A549 (cell line): ENCODE measurements around the gene CALHM3. TPM values are rescaled to one million over a fixed set of nuclear protein-coding genes. Genes with fewer than 3 reads are reported as not detected.

Experiments
- ATAC-seq, 2 experiments: fragments of 200-7000 bp in 1 of 2; fragments of >200 bp in 1 of 2; cut with Nextera tagmentation in 1 of 2; cut with Tn5 transposase in 1 of 2; 3 replicates each; pipeline versions ENCODE4 v1.8.0 to v1.9.1; 2018 to 2020; ENCODE audit warnings: mild to moderate bottlenecking in 1 of 2, moderate library complexity in 1 of 2
- CTCF ChIA-PET: fragments of 300-600 bp; sonication (Branson Sonifier 250); formaldehyde crosslinking; extraction: SDS; loops from one replicate; lab custom pipeline; 2021; ENCODE audit warnings: antibody characterized with exemption, inconsistent platforms; lab: Yijun Ruan, JAX
- POLR2A ChIA-PET: fragments of 350-600 bp; formaldehyde crosslinking; extraction: SDS; loops from one replicate; lab custom pipeline; 2021; ENCODE audit warnings: antibody characterized with exemption, inconsistent platforms; lab: Yijun Ruan, JAX
- DNase-seq, 2 experiments: peaks; one replicate each; pipeline versions ENCODE4 v3.0.0 to v3.0.0-alpha.2; 2011 to 2016; ENCODE audit warnings: low read depth in 1 of 2, low spot score in 1 of 2
- FAIRE-seq: peaks from 2 replicates; lab custom pipeline; 2011; peaks lifted over from hg19 to GRCh38; lab: Jason Lieb, UNC
- H3K27ac ChIP-seq, 2 experiments: fragments of >200 bp; sonication (Bioruptor Twin); formaldehyde crosslinking; 3 replicates each; pipeline ENCODE4 v1.5.1; 2016 to 2017
- H3K4me1 ChIP-seq: fragments of >200 bp; sonication (Bioruptor Twin); formaldehyde crosslinking; 3 replicates; pipeline ENCODE4 v1.6.1; 2016
- H3K4me2 ChIP-seq: fragments of >200 bp; sonication (Bioruptor Twin); formaldehyde crosslinking; 3 replicates; pipeline ENCODE4 v1.6.1; 2016
- H3K4me3 ChIP-seq: fragments of >200 bp; sonication (Bioruptor Twin); formaldehyde crosslinking; 3 replicates; pipeline ENCODE4 v1.5.1; 2016
- H3K9me3 ChIP-seq: fragments of >200 bp; sonication (Bioruptor Twin); formaldehyde crosslinking; 3 replicates; pipeline ENCODE4 v1.6.1; 2016
- CBX8 ChIP-seq: fragments of 200-600 bp; sonication (generic); IDR thresholded peaks from 2 replicates; pipeline ENCODE4 v1.6.1; 2016
- EP300 ChIP-seq, 2 experiments: fragments of >200 bp; sonication (Bioruptor Twin); formaldehyde crosslinking; IDR thresholded peaks; 2 replicates in 1 of 2; 3 replicates in 1 of 2; pipeline ENCODE4 v1.6.1; 2016 to 2017
- FOSL2 ChIP-seq, 2 experiments: fragments of 450-650 bp in 1 of 2; fragments of >200 bp in 1 of 2; sonication (Bioruptor Twin) in 1 of 2; formaldehyde crosslinking; IDR thresholded peaks; 2 replicates each; pipeline versions ENCODE4 v1.5.0 to v1.6.1; 2016 to 2020; ENCODE audit warnings: mild to moderate bottlenecking in 1 of 2, moderate library complexity in 1 of 2
- FOXS1 ChIP-seq: fragments of 250-450 bp; sonication (Bioruptor Pico); IDR thresholded peaks from 2 replicates; pipeline ENCODE4 v1.5.0; 2020; ENCODE audit warnings: mild to moderate bottlenecking, moderate library complexity
- HEYL ChIP-seq: fragments of 250-450 bp; sonication (Bioruptor Pico); IDR thresholded peaks from 2 replicates; pipeline ENCODE4 v1.8.0; 2021; ENCODE audit warnings: mild to moderate bottlenecking, moderate library complexity
- KDM1A ChIP-seq: fragments of 200-600 bp; sonication (generic); IDR thresholded peaks from 2 replicates; pipeline ENCODE4 v1.6.1; 2016; ENCODE audit warnings: low read depth, mild to moderate bottlenecking
- MYC ChIP-seq: IDR thresholded peaks from 2 replicates; pipeline ENCODE4 v1.6.1; 2012; ENCODE audit warnings: mild to moderate bottlenecking, inconsistent platforms, low read length, improper control_type of control experiment, borderline replicate concordance
- NFE2L2 ChIP-seq: fragments of 150-350 bp; conservative IDR thresholded peaks from 2 replicates; pipeline ENCODE4 v1.6.1; 2014; ENCODE audit warnings: low read length
- NPAS2 ChIP-seq: fragments of 250-450 bp; sonication (Bioruptor Pico); IDR thresholded peaks from 2 replicates; pipeline ENCODE4 v1.8.0; 2022; ENCODE audit warnings: mild to moderate bottlenecking, moderate library complexity, borderline replicate concordance
- NR3C1 ChIP-seq: fragments of >200 bp; sonication (Bioruptor Twin); formaldehyde crosslinking; IDR thresholded peaks from 3 replicates; pipeline ENCODE4 v1.6.1; 2017
- PHF8 ChIP-seq: fragments of 200-600 bp; sonication (generic); IDR thresholded peaks from 2 replicates; pipeline ENCODE4 v1.6.1; 2016; ENCODE audit warnings: low read depth, mild to moderate bottlenecking, antibody characterized with exemption, moderate library complexity, borderline replicate concordance
- POLR2A ChIP-seq: IDR thresholded peaks from 2 replicates; pipeline ENCODE4 v1.6.1; 2012; ENCODE audit warnings: mild to moderate bottlenecking, low read length
- POLR2AphosphoS2 ChIP-seq: conservative IDR thresholded peaks from 2 replicates; pipeline ENCODE4 v1.6.1; 2012; ENCODE audit warnings: low read length, improper control_type of control experiment, inconsistent platforms
- RAD21 ChIP-seq, 2 experiments: fragments of >200 bp in 1 of 2; sonication (Bioruptor Twin) in 1 of 2; formaldehyde crosslinking in 1 of 2; IDR thresholded peaks in 1 of 2; conservative IDR thresholded peaks in 1 of 2; 2 replicates in 1 of 2; 3 replicates in 1 of 2; pipeline ENCODE4 v1.6.1; 2012 to 2018; ENCODE audit warnings: inconsistent platforms in 1 of 2
- RARB ChIP-seq: fragments of 250-450 bp; sonication (Bioruptor Pico); IDR thresholded peaks from 2 replicates; pipeline ENCODE4 v1.8.0; 2021; ENCODE audit warnings: mild to moderate bottlenecking, moderate library complexity
- RNF2 ChIP-seq: fragments of 200-600 bp; sonication (generic); IDR thresholded peaks from 2 replicates; pipeline ENCODE4 v1.6.1; 2016; ENCODE audit warnings: low read depth, mild to moderate bottlenecking, antibody characterized with exemption, moderate library complexity, borderline replicate concordance
- SMC3 ChIP-seq: fragments of >200 bp; sonication (Bioruptor Twin); formaldehyde crosslinking; IDR thresholded peaks from 3 replicates; pipeline ENCODE4 v1.6.1; 2018; ENCODE audit warnings: inconsistent platforms
- SREBF2 ChIP-seq: fragments of 450-650 bp; IDR thresholded peaks from 2 replicates; pipeline ENCODE4 v1.6.1; 2014; ENCODE audit warnings: mild to moderate bottlenecking, moderate library complexity
- TFCP2L1 ChIP-seq: fragments of 250-450 bp; sonication (Bioruptor Pico); IDR thresholded peaks from 2 replicates; pipeline ENCODE4 v1.5.0; 2021; ENCODE audit warnings: mild to moderate bottlenecking
- TP53 ChIP-seq: fragments of 250-450 bp; sonication (Bioruptor Pico); IDR thresholded peaks from 2 replicates; pipeline ENCODE4 v1.5.0; 2021; ENCODE audit warnings: mild to moderate bottlenecking, moderate library complexity
- ZFP36 ChIP-seq: fragments of 450-650 bp; IDR thresholded peaks from 2 replicates; pipeline ENCODE4 v1.6.1; 2014; ENCODE audit warnings: borderline replicate concordance; ENCODE audit not compliant: partially characterized antibody
- ZNF302 ChIP-seq: fragments of 250-450 bp; sonication (Bioruptor Pico); IDR thresholded peaks from 2 replicates; pipeline ENCODE4 v1.9.0; 2021; ENCODE audit warnings: inconsistent platforms, mild to moderate bottlenecking, moderate library complexity
- ZSCAN20 ChIP-seq: fragments of 250-450 bp; sonication (Bioruptor Pico); IDR thresholded peaks from 2 replicates; pipeline ENCODE4 v1.8.0; 2022; ENCODE audit warnings: mild to moderate bottlenecking, moderate library complexity
- WGBS: methylation state at CpG from one replicate; pipeline ENCODE4 v1.1.6; 2017; ENCODE audit errors: missing lambda C conversion rate; 5-methylcytosine and 5-hydroxymethylcytosine counted together
- polyA plus RNA-seq, 4 experiments: library from polyadenylated mRNA; depleted of rRNA in 3 of 4; stranded (reverse); fragments of >200 nt; fragmentation: RNase III in 1 of 4; extraction: RNeasy Plus Mini Kit Qiagen cat#74134 plus additional on column Dnase treatment in 1 of 4; gene quantifications; 2 replicates in 3 of 4; 3 replicates in 1 of 4; pipeline ENCODE4 v1.2.3, GENCODE V29; 2011 to 2017
- TF ChIP-seq, protein P1 (sequence below): IDR thresholded peaks from 2 replicates; pipeline ENCODE4 v1.6.1; 2012; ENCODE audit warnings: low read depth, borderline replicate concordance
- TF ChIP-seq, protein P2 (sequence below): fragments of 150-350 bp; IDR thresholded peaks from 2 replicates; pipeline ENCODE4 v1.6.1; 2014; ENCODE audit warnings: low read depth, mild to moderate bottlenecking, low read length
- TF ChIP-seq, protein P3 (sequence below): fragments of 250-450 bp; sonication (Bioruptor Pico); IDR thresholded peaks from 2 replicates; pipeline ENCODE4 v1.5.0; 2021; ENCODE audit warnings: mild to moderate bottlenecking, moderate library complexity, borderline replicate concordance
- TF ChIP-seq, protein P4 (sequence below): IDR thresholded peaks from 2 replicates; pipeline ENCODE4 v1.6.1; 2012
- TF ChIP-seq, protein P5 (sequence below): fragments of 250-450 bp; sonication (Bioruptor Pico); IDR thresholded peaks from 2 replicates; pipeline ENCODE4 v1.5.0; 2020; ENCODE audit warnings: low read depth, mild to moderate bottlenecking, moderate library complexity

CALHM3 gene
- polyA plus RNA-seq, 2 of the 4 experiments (the other 2 are of a cell fraction), result 0.08 to 0.21 TPM

DNA sequence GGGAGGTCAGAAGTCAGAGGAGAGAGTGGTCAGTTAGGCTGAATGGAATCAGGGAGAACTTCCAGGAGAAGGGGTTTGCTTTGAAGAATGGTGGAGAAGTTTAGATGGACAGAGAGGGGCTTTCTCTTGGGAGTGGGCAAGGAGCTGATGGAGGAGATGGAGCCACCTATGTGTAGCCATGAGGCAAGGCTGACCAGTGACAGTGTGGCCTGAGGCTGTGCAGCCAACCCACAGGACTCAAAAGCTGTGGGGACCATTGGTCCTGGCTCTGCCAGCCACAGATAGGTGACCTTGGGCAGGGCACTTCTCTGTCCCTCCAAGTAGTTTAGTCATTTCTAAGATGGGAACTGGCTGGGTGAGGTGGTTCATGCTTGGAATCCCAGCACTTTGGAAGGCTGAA lies 33.1 kb upstream of the CALHM3 start:
- no peak overlapping the region for H3K27ac ChIP-seq
- CTCF ChIA-PET, result interaction anchor here (0.9 to 2.8 kb wide), 5 partner anchors 11 to 96 kb away, joined by 3 to 12 read pairs (median 4); no protein-coding TSS in a partner anchor
- no peak for ATAC-seq

DNA sequence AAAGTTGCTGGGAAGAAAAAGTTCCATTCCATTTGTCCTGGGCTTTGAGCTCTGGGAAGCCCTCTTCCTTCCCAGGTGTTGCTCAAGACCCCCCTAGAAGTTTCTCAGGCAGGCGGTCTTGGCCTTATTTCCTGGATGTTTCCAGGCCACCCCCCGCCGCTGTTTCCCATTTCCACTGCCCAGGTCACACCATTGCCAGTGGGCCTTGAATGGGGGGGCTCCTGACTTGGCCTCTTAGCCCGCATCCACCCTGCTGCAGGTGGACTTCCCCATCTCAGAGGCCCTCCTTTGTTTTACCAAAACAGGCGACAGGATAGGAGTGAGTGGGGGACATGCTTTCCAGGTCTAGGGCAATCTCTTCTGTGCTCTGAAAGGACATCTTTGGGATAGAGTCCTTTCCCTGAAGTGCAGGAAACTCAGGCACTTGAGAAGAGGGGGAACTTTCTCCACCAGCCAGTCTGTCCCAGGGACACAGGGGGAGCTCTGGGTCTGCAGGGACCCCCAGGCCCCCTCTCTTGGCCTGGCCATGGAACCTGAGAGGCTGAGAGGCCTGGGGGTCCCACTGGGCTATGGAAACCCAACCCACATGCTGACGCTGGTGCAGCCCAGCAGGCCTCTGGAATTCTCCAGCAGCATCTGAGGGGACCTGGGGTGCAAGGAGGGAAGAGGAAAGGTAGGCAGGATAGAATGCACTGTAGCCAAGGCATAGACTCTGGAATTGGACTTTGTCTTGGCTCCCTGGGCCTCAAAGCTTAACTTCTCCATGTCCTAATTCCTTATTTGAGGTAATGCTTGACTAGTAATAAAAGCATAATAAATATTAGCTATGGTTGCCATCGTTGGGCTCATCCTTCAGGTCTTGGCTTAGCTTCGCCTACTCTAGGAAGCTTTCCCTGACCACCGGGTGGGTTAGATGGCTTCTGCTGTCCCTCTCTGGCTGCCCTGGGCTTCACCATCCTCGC lies 32.0 kb upstream of the CALHM3 start:
- Histone ChIP-seq H3K4me3 (no peak overlapping the region), H3K9me3 (no peaks in the 10 kb centered on the region), H3K4me1 (no peaks in the 10 kb centered on the region), H3K27ac (no peak overlapping the region), H3K4me2 (no peak overlapping the region)
- TF ChIP-seq, protein P1, sequence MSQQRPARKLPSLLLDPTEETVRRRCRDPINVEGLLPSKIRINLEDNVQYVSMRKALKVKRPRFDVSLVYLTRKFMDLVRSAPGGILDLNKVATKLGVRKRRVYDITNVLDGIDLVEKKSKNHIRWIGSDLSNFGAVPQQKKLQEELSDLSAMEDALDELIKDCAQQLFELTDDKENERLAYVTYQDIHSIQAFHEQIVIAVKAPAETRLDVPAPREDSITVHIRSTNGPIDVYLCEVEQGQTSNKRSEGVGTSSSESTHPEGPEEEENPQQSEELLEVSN, result no peak
- TF ChIP-seq MYC (no peak), SREBF2 (no peak), EP300 (IDR thresholded peaks at IDR 0.05) (no peak), FOXS1 (no peak), POLR2A (no peak), SMC3 (no peak), CBX8 (no peak), NPAS2 (CRISPR knock-in tag) (no peak), ZFP36 (no peak), HEYL (no peak), RARB (CRISPR knock-in tag) (no peak)
- TF ChIP-seq, protein P2, sequence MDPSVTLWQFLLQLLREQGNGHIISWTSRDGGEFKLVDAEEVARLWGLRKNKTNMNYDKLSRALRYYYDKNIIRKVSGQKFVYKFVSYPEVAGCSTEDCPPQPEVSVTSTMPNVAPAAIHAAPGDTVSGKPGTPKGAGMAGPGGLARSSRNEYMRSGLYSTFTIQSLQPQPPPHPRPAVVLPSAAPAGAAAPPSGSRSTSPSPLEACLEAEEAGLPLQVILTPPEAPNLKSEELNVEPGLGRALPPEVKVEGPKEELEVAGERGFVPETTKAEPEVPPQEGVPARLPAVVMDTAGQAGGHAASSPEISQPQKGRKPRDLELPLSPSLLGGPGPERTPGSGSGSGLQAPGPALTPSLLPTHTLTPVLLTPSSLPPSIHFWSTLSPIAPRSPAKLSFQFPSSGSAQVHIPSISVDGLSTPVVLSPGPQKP, result no peak
- TF ChIP-seq, protein P3, sequence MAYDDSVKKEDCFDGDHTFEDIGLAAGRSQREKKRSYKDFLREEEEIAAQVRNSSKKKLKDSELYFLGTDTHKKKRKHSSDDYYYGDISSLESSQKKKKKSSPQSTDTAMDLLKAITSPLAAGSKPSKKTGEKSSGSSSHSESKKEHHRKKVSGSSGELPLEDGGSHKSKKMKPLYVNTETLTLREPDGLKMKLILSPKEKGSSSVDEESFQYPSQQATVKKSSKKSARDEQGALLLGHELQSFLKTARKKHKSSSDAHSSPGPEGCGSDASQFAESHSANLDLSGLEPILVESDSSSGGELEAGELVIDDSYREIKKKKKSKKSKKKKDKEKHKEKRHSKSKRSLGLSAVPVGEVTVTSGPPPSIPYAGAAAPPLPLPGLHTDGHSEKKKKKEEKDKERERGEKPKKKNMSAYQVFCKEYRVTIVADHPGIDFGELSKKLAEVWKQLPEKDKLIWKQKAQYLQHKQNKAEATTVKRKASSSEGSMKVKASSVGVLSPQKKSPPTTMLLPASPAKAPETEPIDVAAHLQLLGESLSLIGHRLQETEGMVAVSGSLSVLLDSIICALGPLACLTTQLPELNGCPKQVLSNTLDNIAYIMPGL (CRISPR knock-in tag), result no peak
- TF ChIP-seq, protein P4, sequence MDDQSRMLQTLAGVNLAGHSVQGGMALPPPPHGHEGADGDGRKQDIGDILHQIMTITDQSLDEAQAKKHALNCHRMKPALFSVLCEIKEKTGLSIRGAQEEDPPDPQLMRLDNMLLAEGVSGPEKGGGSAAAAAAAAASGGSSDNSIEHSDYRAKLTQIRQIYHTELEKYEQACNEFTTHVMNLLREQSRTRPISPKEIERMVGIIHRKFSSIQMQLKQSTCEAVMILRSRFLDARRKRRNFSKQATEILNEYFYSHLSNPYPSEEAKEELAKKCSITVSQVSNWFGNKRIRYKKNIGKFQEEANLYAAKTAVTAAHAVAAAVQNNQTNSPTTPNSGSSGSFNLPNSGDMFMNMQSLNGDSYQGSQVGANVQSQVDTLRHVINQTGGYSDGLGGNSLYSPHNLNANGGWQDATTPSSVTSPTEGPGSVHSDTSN, result no peak
- FAIRE-seq, result no peak
- WGBS, result 82% methylated on average over 9 of the region's 10 CpGs
- ChIA-PET POLR2A (no interaction called here), CTCF (interaction anchor here (0.8 to 2.8 kb wide), 7 partner anchors 10 to 95 kb away, joined by 3 to 12 read pairs (median 3); no protein-coding TSS in a partner anchor)
- no peak for DNase-seq
- no peak for ATAC-seq

More for the DNA sequence above, 33.1 kb upstream of the CALHM3 start:
- Histone ChIP-seq H3K9me3 (no peaks in the 10 kb centered on the region), H3K4me3 (no peak overlapping the region), H3K4me1 (no peaks in the 10 kb centered on the region), H3K4me2 (no peak overlapping the region)
- TF ChIP-seq ZSCAN20 (CRISPR knock-in tag), result no peak
- no peak for TF ChIP-seq RARB (CRISPR knock-in tag)
- no peak for TF ChIP-seq SREBF2
- TF ChIP-seq PHF8, result no peak
- no peak for TF ChIP-seq NR3C1
- no peak for TF ChIP-seq ZNF302 (CRISPR knock-in tag)
- no peak for TF ChIP-seq RAD21 (conservative IDR thresholded peaks at IDR 0.05 in 1 of 2, IDR thresholded peaks at IDR 0.05 in 1 of 2)
- TF ChIP-seq, protein P5, sequence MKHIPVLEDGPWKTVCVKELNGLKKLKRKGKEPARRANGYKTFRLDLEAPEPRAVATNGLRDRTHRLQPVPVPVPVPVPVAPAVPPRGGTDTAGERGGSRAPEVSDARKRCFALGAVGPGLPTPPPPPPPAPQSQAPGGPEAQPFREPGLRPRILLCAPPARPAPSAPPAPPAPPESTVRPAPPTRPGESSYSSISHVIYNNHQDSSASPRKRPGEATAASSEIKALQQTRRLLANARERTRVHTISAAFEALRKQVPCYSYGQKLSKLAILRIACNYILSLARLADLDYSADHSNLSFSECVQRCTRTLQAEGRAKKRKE (CRISPR knock-in tag), result no peak
- no peak for TF ChIP-seq TFCP2L1 (CRISPR knock-in tag)
- TF ChIP-seq KDM1A, result no peak
- no peak for TF ChIP-seq NFE2L2
- TF ChIP-seq FOSL2 (IDR thresholded peaks at IDR 0.05), result no peak
- no peak for TF ChIP-seq FOSL2 (CRISPR knock-in tag; IDR thresholded peaks at IDR 0.05)
- no peak for TF ChIP-seq TP53 (CRISPR knock-in tag)
- TF ChIP-seq SMC3, result no peak
- no peak for TF ChIP-seq RNF2
- TF ChIP-seq FOXS1, result no peak
- no peak for TF ChIP-seq POLR2AphosphoS2
- DNase-seq (no peak), FAIRE-seq (no peak)
- POLR2A ChIA-PET, result no interaction called here
